Type B pancreatic cell (in vitro differentiated cells): ENCODE measurements around the gene EEF2KMT. TPM values are rescaled to one million over a fixed set of nuclear protein-coding genes. Genes with fewer than 3 reads are reported as not detected.
"Not testable (repeated sequence)": the region's sequence is repeated elsewhere in the genome, so short reads cannot be mapped to it uniquely, and the experiment has no call there.

Experiments
- DNase-seq: peaks from one replicate; pipeline ENCODE4 v3.0.0; 2021; ENCODE audit warnings: mixed read lengths; ENCODE audit not compliant: unreplicated experiment; ENCODE audit errors: extremely low spot score
- H3K27ac Mint-ChIP-seq: 2 replicates; pipeline ENCODE4 v1.8.0; 2021; ENCODE audit warnings: mild to moderate bottlenecking, mixed read lengths
- H3K27me3 Mint-ChIP-seq: 2 replicates; pipeline ENCODE4 v1.8.0; 2021; ENCODE audit warnings: mixed read lengths
- H3K36me3 Mint-ChIP-seq: 2 replicates; pipeline ENCODE4 v1.8.0; 2021; ENCODE audit warnings: mixed read lengths
- H3K4me1 Mint-ChIP-seq: one replicate; pipeline ENCODE4 v1.8.0; 2021; ENCODE audit warnings: mixed read lengths; ENCODE audit not compliant: unreplicated experiment
- H3K4me3 Mint-ChIP-seq: 2 replicates; pipeline ENCODE4 v1.8.0; 2021; ENCODE audit warnings: mild to moderate bottlenecking, mixed read lengths
- H3K9me3 Mint-ChIP-seq: 2 replicates; pipeline ENCODE4 v1.8.0; 2021; ENCODE audit warnings: mixed read lengths
- CTCF ChIP-seq: fragments of 200-600 bp; sonication (generic); conservative IDR thresholded peaks from 2 replicates; pipeline ENCODE4 v1.5.0; 2021; ENCODE audit warnings: antibody characterized with exemption, mild to moderate bottlenecking
- long read RNA-seq: library from polyadenylated mRNA; unstranded; transcript quantifications from one replicate; pipeline ENCODE4 v2.0.0, GENCODE V29; 2020
- total RNA-seq: library from RNA; stranded (reverse); gene quantifications from 2 replicates; pipeline ENCODE4 v1.2.1, GENCODE V29; 2021; ENCODE audit warnings: low replicate concordance

Gene EEF2KMT
- 10.1 and 16.5 TPM in 2 replicates for total RNA-seq
- long read RNA-seq, transcript EEF2KMT-201 (8 exons, 2,390 nt) = major isoform, 25 of 44 reads
- long read RNA-seq, transcript EEF2KMT-202 (7 exons, 2,268 nt) = minor isoform, 7 of 44 reads
- long read RNA-seq, partial matches to known transcripts = 4 of 44 reads
- long read RNA-seq, other reads (novel, unspliced or antisense) = 7 of 44 reads

- H3K27me3 Mint-ChIP-seq, H3K9me3 Mint-ChIP-seq, H3K36me3 Mint-ChIP-seq, H3K4me1 Mint-ChIP-seq: not testable (repeated sequence)
- Mint-ChIP-seq H3K4me3 (peak within 1 kb of the TSS; percentile 93), H3K27ac (peak within 1 kb of the TSS; percentile 91)
- peak; percentile 97 for DNase-seq
Observed at GRCh38 chr16:5097470-5098220, at the start of gene EEF2KMT. Gene EEF2KMT, minus strand, starts transcription at chr16:5097795. Its CDS starts 56 bp downstream, at chr16:5097739.

- not testable (repeated sequence) for H3K4me1 Mint-ChIP-seq, DNase-seq, H3K36me3 Mint-ChIP-seq, H3K4me3 Mint-ChIP-seq, H3K27ac Mint-ChIP-seq, H3K9me3 Mint-ChIP-seq
- peaks cover 11% of the 10 kb centered on the region for H3K27me3 Mint-ChIP-seq
Observed at GRCh38 chr16:5144621-5144956, 47.0 kb upstream of the EEF2KMT start.

- no peak for DNase-seq
- no peak for TF ChIP-seq CTCF
- Mint-ChIP-seq H3K4me3 (no peak overlapping the region), H3K27ac (no peak overlapping the region), H3K27me3 (peaks cover 11% of the 10 kb centered on the region), H3K36me3 (no peaks in the 10 kb centered on the region), H3K4me1 (no peaks in the 10 kb centered on the region), H3K9me3 (no peaks in the 10 kb centered on the region)
Observed at GRCh38 chr16:5143761-5144620, 46.4 kb upstream of the EEF2KMT start.

GRCh38 chr16:5140151-5140550 is 42.6 kb upstream of the EEF2KMT start:
- H3K36me3 Mint-ChIP-seq, H3K9me3 Mint-ChIP-seq: not testable (repeated sequence)

GRCh38 chr16:5134739-5135452 is 37.3 kb upstream of the EEF2KMT start:
- H3K4me3 Mint-ChIP-seq, H3K27ac Mint-ChIP-seq, H3K4me1 Mint-ChIP-seq, H3K36me3 Mint-ChIP-seq, H3K9me3 Mint-ChIP-seq, DNase-seq: not testable (repeated sequence)
- H3K27me3 Mint-ChIP-seq = peaks cover 26% of the 10 kb centered on the region

More at GRCh38 chr16:5140151-5140550, 42.6 kb upstream of the EEF2KMT start:
- H3K4me1 Mint-ChIP-seq, H3K4me3 Mint-ChIP-seq, DNase-seq, H3K27ac Mint-ChIP-seq: not testable (repeated sequence)
- H3K27me3 Mint-ChIP-seq = peaks cover 22% of the 10 kb centered on the region

GRCh38 chr16:5132915-5133600 is 35.5 kb upstream of the EEF2KMT start:
- not testable (repeated sequence) for H3K4me3 Mint-ChIP-seq, H3K36me3 Mint-ChIP-seq
- peaks cover 30% of the 10 kb centered on the region for H3K27me3 Mint-ChIP-seq

GRCh38 chr16:5131467-5132004 is 33.9 kb upstream of the EEF2KMT start:
- not testable (repeated sequence) for H3K36me3 Mint-ChIP-seq, H3K4me1 Mint-ChIP-seq, DNase-seq, H3K9me3 Mint-ChIP-seq, H3K4me3 Mint-ChIP-seq, H3K27ac Mint-ChIP-seq
- peaks cover 26% of the 10 kb centered on the region for H3K27me3 Mint-ChIP-seq

More at GRCh38 chr16:5132915-5133600, 35.5 kb upstream of the EEF2KMT start:
- H3K27ac Mint-ChIP-seq = peak overlapping the region; percentile 19
- not testable (repeated sequence) for H3K9me3 Mint-ChIP-seq, DNase-seq, H3K4me1 Mint-ChIP-seq

- not testable (repeated sequence) for H3K36me3 Mint-ChIP-seq, H3K27ac Mint-ChIP-seq, DNase-seq, H3K4me1 Mint-ChIP-seq, H3K9me3 Mint-ChIP-seq, H3K4me3 Mint-ChIP-seq
- H3K27me3 Mint-ChIP-seq = peaks cover 36% of the 10 kb centered on the region
Observed at GRCh38 chr16:5117300-5118087, 19.9 kb upstream of the EEF2KMT start.

GRCh38 chr16:5116780-5117295 is 19.2 kb upstream of the EEF2KMT start:
- not testable (repeated sequence) for H3K4me3 Mint-ChIP-seq, DNase-seq, H3K27ac Mint-ChIP-seq, H3K9me3 Mint-ChIP-seq, H3K4me1 Mint-ChIP-seq, H3K36me3 Mint-ChIP-seq
- peaks cover 33% of the 10 kb centered on the region for H3K27me3 Mint-ChIP-seq

- not testable (repeated sequence) for H3K36me3 Mint-ChIP-seq, H3K4me3 Mint-ChIP-seq, H3K4me1 Mint-ChIP-seq, DNase-seq, H3K27me3 Mint-ChIP-seq, H3K9me3 Mint-ChIP-seq, H3K27ac Mint-ChIP-seq
Observed at GRCh38 chr16:5110933-5111332, 13.3 kb upstream of the EEF2KMT start.
